HG03066 (cell line): ENCODE measurements around the gene ATP13A3.

ENCODE experiments used
- ATAC-seq: cut with Tn5 transposase; IDR thresholded peaks from one replicate; pipeline ENCODE4 v1.9.1; 2021; ENCODE audit warnings: low read depth; ENCODE audit not compliant: unreplicated experiment

ATP13A3 gene

DNA sequence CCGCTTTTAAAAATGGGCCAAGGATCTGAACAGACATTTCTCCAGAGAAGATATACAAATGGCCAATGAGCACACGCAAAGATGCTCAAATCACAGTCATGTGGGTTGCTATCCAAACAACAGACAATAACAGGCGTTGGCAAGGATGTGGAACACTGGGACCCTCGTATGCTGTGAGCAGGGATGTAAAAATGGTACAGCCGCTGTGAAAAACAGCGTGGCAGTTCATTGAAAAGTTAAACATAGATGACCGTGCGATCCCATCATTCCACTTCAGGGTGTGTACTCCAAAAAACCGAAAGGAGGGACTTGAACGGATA is 110.6 kb downstream of the ATP13A3 start:
- no peak for ATAC-seq

DNA sequence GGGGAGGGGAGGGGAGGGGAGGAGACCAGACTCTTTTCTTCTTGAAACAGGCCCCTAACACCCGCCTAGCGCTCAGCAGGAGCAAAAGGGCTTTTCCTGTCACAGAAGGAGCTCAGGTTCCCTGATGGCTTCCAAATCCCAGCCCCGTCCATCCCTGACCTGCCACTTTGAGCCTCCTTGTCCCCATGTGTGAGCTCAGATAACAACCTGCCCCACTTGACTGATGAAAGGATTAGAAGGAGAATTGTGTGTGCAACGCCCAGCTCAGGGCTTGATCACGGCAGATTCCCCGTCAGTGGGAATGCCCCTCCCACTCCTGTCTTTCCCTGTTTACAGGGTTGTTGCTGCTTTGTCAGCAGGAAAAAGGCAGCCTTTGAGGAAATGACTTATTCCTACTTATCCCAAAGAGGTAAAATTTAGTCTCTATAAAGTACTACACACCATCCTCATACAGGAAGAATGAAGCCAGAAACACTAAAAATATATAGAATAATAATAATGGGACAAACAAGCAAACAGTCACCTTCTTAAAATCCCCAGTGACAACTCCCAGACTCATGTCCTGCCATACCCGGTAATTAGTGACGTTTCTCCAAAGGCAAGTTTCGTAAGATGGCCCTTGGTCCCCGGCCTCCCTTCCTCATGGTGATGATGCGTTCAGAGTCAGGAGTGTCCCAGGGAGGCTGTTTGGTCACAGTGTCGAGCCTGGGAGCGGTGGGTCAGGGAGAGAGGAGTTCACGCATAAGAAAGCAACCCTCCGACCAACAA is 111.1 kb downstream of the ATP13A3 start:
- ATAC-seq = no peak

DNA sequence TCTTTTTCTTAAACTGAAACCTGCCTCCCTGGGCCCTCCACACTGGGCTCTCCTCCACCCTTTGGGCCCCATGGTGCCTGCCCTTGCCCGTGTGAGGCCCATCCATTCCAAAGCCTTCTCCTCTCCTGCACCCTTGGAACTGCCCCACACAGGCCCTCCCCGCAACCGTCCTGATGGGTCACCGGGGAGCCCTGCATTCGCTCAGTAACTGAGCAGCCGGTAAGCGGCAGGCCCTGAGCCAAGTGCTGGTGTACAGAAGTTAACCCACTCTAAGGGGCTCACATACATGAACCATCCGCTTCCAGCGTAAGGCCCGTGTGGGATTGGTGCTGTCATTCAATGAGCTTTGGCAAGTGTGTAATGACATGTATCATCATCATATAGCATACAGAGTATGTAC is 111.9 kb downstream of the ATP13A3 start:
- ATAC-seq = no peak

DNA sequence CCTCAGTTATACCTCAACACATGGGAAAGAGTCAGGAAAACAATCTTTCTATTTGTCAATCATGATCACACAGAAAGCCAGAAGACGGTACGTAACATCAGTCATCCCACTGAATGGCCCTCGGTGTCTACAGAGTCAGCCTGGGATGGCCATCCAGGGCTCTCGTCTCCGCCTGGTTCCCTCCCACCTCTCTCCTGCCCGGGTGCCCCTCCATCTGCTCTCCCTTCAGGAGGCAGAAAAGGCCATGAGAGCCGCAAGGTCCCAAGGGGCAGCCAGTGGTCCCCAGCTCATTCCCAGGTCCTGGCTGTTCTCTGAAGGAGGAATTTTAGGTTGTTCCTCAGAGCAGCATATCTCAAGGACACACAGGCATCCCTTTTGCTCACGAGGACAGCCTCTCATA is 112.9 kb downstream of the ATP13A3 start:
- no peak for ATAC-seq

DNA sequence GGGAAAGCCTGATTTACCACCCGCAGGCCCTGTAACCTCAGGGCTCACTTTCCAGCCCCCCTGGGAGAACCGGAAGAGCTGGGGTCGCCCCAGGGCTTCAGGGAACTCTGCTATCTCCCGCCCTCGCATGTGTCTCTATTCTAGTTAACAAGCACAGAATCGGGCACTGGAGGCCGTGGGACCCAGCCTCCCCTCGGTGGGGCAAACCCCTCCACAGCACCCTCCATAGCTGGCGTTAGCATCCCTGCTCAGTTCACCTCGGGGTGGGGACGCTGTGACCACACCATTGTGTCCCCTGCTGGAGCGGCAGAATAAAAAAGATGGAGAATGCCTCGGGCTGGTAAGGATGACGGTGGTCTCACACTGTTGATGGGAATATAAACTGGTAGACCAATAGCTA is 113.8 kb downstream of the ATP13A3 start:
- no peak for ATAC-seq

DNA sequence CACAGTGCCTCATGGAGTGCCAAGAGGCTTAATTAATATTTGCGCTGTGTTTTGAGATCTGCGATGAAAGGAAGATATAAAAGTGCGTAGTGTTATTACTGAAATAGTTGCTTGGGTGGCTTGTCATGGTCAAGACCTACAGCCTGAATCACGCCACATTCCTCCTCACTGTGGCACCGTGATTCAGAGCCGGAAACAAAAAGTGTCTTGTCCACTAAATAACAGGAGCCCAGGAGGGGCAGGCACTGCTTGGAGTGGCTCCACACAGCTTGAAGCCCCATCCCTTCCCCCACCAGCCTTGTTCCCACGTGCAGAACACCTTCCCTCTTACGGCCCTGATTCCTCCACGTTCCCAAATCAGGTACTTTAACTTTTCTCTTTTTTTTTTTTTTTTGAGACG is 116.0 kb downstream of the ATP13A3 start:
- no peak for ATAC-seq

DNA sequence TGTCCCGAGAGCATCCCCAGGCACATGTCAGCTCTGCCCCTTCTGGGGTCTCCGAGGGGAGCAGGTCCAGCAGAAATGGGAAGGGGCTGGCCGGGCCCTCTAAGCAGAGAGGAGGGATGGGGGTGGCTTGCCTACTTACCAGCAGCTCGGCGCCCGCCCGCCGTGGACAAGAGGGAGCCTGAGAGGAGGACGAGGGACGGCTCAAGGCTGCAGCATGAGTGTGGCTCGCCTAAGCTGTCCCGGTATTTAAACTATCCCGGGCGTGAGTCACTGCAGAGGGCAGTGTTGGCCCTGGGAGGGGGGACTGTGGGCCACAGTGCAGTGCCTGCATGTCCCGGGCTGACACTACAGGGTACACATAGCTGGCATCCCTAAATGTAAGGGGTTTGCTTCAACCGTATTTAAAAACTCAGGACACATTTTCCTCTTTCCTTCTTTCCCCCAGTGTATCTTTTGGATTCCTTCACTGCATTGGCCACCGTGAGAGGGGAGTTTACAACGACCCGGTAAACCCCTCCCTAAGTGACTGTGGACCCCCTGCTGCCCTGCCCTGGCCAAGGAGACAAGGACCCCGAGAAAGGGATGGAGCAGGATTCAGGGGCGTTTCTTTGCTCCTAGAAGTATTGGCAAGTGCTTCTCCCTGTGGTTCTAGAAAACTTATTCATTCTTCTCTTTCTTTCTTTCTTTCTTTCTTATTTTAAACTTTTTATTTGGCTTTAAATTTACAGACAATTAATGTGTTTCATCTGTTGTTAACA is 117.1 kb downstream of the ATP13A3 start, which contains the start of gene LRRC15:
LRRC15 (minus strand) TSS at position 222 of the 758 bp plus-strand sequence. CDS start 8,700 bp downstream, outside the sequence.
- ATAC-seq = no peak

DNA sequence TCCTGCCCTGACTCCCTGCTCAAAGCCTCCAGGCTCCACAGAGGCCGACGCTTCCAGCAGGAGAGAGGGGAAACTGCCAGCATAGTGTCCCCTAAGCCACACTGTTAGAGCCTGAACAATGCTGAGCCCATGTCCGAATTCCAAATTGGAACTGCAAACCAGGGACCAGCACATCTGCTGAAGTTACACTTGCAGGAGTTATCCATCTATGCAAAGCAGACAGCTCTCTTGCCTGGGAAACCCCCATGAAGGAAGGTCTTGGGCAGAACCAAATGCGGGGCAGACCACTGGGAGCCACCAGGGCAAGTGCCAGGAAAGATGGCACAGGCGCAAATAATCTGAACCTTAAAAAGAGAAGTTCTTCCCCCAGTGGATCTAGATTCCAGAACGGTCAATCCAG is 117.9 kb downstream of the ATP13A3 start:
- no peak for ATAC-seq

DNA sequence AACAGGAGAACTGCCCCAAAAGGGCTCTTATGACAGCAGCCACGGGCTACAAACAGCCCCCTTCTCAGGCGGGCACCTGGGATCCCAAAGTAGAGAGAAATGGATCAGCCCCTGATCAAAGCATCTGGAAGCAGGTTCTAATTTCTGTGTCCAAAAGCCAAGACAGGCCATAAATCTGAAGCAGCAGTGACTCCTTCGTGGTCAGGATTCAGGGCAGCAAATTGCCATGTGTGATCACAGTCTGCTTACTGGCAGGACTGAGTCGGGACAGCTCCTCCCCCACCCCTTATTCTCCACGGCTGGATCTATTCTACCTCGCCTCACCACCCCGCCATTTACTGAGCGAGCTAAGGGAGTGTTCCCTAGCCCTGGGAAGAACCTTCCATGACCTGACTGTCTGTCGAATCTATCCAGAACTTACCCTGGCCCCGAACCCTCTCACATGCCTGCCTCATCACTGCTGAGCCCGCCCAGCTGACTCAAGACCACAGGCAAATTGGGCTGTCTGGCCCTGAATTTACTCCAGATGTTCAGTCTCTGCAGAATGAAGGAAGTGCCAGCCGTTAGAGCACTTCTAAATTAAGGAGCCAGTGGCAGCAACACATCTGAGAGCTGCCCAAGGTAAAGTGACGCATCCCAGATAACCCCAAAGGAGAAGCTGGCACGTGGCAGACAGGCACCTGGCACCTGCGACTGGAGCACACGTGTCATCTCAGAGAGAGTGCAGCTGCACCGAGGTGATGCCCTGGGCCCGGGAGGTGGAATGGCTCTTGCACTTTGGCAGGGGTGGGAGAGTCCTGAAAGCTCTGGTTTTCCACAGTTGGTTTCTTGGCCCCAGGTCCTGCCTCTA is 118.6 kb downstream of the ATP13A3 start:
- no peak for ATAC-seq

DNA sequence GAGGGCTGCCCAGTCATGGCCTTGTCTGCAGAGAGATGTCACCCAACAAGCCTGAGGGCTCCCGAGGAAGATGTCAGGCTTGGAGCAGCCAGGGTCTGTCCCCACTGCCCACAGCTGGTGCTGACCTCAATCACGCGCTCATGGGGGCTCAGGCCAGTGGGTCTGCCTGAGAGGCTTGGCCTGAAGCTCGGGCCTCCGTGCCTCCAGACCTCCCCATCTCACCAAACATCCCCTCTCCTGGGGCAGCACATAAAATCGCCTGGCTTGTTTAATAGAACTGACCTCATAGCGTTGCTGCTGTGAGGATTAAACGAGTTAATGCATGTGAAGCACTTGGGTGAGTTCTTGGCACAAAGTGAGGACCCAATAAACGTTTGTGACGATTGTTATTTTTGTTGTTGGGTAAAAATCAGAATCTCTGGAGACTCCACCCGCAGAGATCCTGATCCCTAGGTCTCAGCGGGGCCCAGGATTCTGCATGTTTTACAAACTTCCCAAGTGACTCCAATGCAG is 120.8 kb downstream of the ATP13A3 start:
- no peak for ATAC-seq

DNA sequence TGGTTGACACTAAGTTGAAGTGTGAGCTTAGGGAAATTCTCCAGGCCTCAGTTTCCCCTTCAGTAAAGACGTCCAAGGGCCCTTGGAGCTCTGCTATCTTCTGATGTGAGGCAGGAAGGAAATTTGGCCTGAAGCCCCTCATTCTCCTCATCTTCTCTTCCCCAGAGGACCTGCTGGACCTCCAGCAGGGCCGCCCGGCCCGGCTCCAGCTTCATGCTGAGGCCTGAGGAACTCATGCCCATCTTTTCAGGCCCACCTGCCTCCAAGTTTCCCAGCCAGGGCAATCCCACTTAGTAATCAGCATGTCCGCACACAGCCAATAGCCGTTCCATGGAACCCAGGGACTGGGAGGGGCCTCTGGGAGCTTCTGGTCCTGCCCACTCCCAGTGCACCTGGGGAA is 121.3 kb downstream of the ATP13A3 start:
- ATAC-seq = no peak

DNA sequence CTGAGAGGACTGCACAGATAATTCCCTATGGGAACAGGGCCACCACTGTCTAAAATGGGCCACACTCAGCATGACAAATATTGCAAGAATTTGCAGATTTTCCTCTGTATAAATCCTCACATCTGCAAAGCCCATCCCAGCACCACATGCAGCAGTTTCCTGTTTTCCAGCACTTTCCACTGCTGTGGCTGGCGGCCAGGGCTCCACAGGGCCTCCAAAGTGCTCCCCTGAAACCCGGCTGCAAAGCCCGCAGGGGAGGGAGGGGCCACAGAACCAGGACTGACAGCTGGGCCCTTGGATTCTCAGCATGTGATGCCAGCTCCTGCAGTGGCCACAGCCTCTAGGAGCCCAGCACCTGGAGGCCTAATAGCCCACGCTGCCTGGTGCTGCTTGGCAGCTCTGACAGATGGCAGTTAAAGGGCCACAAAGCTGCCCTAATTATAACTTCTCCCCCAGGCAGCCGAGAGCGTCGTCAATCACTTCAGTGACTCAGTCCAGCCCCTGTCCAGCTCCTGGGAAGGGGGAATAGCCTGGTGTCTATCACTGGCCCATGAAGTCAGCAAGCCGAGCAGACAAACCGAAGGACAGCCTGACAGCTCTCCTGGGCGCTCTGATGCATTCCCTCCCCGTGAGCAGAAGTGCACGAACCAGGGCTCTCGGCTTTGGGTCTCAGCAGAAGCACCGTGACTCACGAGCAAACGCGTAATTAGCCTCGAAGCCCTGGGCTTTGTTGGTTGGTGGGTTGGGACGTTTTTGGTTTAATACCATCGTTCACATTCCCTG is 122.0 kb downstream of the ATP13A3 start:
- ATAC-seq = no peak

DNA sequence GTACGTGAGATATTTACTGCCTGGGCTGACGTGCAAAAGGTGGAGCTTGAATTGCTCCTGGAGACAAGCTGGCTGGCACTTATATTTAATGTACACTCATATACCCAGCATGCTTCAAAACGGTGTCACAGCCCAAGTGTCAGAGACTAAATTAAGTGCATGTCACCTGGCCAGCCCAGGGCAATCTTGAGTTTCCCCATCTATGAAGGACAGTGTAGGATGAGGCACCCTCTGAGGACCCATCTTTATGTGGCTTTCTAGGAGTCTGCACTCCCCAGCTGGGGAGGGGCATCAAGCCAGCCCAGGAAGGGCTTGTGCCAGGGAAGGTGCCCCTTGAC is 122.5 kb downstream of the ATP13A3 start:
- ATAC-seq = no peak

DNA sequence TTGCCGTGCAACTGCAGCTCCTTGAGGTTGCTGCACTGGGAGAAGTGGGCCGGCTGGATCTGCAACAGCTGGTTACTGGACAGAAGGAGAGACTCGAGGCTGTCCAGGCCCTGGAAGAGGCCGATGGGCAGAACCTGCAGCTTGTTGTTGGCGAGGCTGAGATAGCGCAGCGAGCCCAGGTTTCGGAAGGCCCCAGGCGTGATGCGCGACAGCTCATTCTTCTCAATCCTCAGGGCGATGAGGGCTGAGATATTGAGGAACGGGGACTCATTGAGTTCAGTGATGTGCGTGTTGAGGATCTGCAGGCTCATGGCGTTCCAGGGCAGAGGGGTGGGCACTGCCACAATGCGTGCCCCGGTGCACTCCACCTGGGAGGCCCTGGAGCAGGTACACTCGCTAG is 126.2 kb downstream of the ATP13A3 start:
- no peak for ATAC-seq

DNA sequence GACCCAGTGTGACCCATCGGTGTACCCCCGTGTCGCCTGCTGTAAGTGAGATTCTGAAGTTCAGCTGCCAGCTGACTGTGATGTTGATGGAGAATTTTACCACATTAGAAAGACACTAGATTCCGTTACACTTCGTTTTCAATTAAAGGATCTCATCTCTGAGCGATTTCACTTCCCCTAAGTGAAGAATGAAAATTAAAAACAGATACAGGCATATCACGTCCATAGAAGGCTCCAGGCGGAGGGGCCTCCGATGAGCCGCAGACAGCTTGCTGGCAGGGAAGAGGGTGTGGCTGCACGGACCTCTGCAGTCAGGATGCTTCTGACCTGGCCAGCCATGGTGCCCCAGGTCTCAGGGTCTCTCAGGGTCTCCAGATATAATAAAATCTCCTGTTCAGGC is 129.1 kb downstream of the ATP13A3 start:
- no peak for ATAC-seq

DNA sequence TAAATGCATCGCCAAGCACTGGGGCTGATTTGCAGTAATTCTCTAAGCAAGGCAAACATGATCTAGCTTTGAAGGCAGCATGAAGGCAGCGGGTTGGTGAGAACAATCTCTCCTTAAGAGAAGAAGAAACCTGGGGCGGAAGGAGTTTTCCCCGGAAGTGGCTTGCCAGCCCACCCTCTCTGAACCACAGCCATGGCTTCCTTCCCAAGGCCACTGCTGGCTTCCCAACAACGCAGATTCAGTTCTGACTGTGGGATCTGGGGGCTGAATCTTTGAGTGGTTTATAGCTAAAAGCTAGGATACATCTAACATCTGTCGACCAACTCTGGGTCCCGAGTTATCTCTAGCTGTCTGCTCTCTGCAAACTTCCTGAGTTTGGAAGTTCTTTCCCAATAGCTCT is 131.4 kb downstream of the ATP13A3 start:
- ATAC-seq = no peak

DNA sequence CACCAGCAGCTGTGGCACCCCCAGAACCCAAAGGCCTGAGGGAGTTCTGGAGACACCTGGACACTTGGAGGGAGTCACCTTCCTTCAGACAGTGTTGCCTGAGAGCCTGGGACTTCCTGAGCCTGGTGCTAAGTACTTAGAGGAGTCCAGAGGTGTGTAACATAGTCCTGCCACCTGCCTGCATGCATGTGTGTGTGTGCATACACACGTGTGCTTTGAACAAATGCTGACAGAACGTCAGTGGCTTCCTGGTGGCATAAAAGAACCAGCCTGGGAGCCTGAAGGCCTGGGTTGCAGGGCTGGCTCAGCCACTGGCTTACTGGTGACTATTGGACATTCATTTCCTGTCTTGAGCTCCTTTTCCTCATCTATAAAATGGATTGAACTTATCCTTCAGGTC is 132.5 kb downstream of the ATP13A3 start:
- ATAC-seq = no peak
